PC-9 (cell line): ENCODE results near the gene CSF1.

Source experiments
- EZH2 ChIP-seq: fragments of 200-600 bp; sonication (generic); IDR thresholded peaks from 2 replicates; pipeline ENCODE4 v1.8.0; 2017; ENCODE audit warnings: antibody characterized with exemption, low read depth
- TF ChIP-seq, protein P1 (sequence below): fragments of 200-600 bp; sonication (generic); conservative IDR thresholded peaks from 2 replicates; pipeline ENCODE4 v1.6.1; 2017; ENCODE audit warnings: mixed run types, antibody characterized with exemption, mild to moderate bottlenecking, moderate library complexity

DNA sequence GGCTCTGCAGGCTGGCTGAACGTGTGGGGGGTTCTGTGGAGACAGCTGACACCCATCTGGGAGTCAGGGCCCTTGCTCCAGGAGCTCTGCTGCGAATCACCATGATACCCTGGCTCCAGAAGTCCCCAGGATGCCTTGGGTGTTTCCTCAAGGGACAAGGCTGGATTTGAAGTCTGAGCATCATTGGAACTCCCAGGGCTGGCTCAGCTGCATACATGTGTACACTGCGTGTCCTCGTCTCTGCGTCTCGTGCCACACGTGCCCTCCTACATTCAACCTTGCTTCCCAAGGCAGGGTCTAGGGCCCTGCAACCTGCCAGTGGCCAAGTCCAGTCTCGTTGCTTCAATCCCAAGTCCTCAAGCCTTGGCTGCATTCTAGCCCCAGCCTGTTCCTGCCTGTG, 11.7 kb downstream of the CSF1 start:
- TF ChIP-seq, protein P1, sequence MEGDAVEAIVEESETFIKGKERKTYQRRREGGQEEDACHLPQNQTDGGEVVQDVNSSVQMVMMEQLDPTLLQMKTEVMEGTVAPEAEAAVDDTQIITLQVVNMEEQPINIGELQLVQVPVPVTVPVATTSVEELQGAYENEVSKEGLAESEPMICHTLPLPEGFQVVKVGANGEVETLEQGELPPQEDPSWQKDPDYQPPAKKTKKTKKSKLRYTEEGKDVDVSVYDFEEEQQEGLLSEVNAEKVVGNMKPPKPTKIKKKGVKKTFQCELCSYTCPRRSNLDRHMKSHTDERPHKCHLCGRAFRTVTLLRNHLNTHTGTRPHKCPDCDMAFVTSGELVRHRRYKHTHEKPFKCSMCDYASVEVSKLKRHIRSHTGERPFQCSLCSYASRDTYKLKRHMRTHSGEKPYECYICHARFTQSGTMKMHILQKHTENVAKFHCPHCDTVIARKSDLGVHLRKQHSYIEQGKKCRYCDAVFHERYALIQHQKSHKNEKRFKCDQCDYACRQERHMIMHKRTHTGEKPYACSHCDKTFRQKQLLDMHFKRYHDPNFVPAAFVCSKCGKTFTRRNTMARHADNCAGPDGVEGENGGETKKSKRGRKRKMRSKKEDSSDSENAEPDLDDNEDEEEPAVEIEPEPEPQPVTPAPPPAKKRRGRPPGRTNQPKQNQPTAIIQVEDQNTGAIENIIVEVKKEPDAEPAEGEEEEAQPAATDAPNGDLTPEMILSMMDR, result no peak
- no peak for TF ChIP-seq EZH2
